K562 (cell line): ENCODE measurements around the gene SYT3. TPM values are rescaled to one million over a fixed set of nuclear protein-coding genes. Genes with fewer than 3 reads are reported as not detected.
A peak's percentile ranks its signal among the peaks of the same experiment; 100 is the strongest.

Experiments
- CC2D1A ChIP-seq: fragments of 450-650 bp; IDR thresholded peaks from 2 replicates; pipeline ENCODE4 v1.6.1; 2017; ENCODE audit warnings: mild to moderate bottlenecking
- FOSL1 ChIP-seq: fragments of 200-800 bp; sonication (Bioruptor generic); conservative IDR thresholded peaks from 2 replicates; pipeline ENCODE4 v1.6.1; 2016; ENCODE audit warnings: missing genetic modification characterization, missing compliant biosample characterization
- GTF2F1 ChIP-seq: IDR thresholded peaks from 2 replicates; pipeline ENCODE4 v1.6.1; 2011; ENCODE audit warnings: low read depth, low read length, improper control_type of control experiment
- KLF16 ChIP-seq: IDR thresholded peaks from 2 replicates; pipeline ENCODE4 v1.6.1; 2016; ENCODE audit warnings: antibody characterized with exemption
- MAZ ChIP-seq, 2 experiments: fragments of 450-650 bp in 1 of 2; sonication (generic) in 1 of 2; formaldehyde crosslinking; IDR thresholded peaks in 1 of 2; conservative IDR thresholded peaks in 1 of 2; 2 replicates each; pipeline versions ENCODE4 v1.4.0 to v1.5.0; 2020; ENCODE audit warnings: mild to moderate bottlenecking in 1 of 2, missing genetic modification reagents in 1 of 2
- RBBP5 ChIP-seq: fragments of 200-600 bp; sonication (generic); IDR thresholded peaks from 2 replicates; pipeline ENCODE4 v1.6.1; 2012; ENCODE audit warnings: borderline replicate concordance, mild to moderate bottlenecking, low read length, control low read depth, inconsistent platforms; ENCODE audit not compliant: insufficient read depth, poor library complexity, severe bottlenecking
- RBM34 ChIP-seq: fragments of 200-400 bp; formaldehyde crosslinking; IDR thresholded peaks from 2 replicates; pipeline ENCODE4 v1.6.1; 2018; ENCODE audit warnings: low read length, borderline replicate concordance; ENCODE audit not compliant: insufficient read depth
- SMAD4 ChIP-seq: fragments of 250-450 bp; sonication (Bioruptor Pico); conservative IDR thresholded peaks from 2 replicates; pipeline ENCODE4 v1.8.0; 2021; ENCODE audit warnings: inconsistent platforms, mild to moderate bottlenecking, moderate library complexity
- TAF7 ChIP-seq: fragments of 450-650 bp; IDR thresholded peaks from 2 replicates; pipeline ENCODE4 v1.6.1; 2016; ENCODE audit warnings: missing genetic modification characterization, missing compliant biosample characterization
- TOE1 ChIP-seq, 2 experiments: fragments of 450-650 bp in 1 of 2; sonication (generic) in 1 of 2; formaldehyde crosslinking in 1 of 2; IDR thresholded peaks; 2 replicates each; pipeline versions ENCODE4 v1.7.1 to v1.8.0; 2016 to 2022; ENCODE audit warnings: borderline replicate concordance in 2 of 2, mild to moderate bottlenecking in 2 of 2, antibody characterized with exemption in 1 of 2, inconsistent platforms in 1 of 2, low read depth in 1 of 2, missing genetic modification reagents in 1 of 2, moderate library complexity in 1 of 2
- ZNF830 ChIP-seq: fragments of 250-450 bp; sonication (Bioruptor Pico); IDR thresholded peaks from 2 replicates; pipeline ENCODE4 v1.5.0; 2021; ENCODE audit warnings: mild to moderate bottlenecking
- polyA plus RNA-seq, 8 experiments: library from polyadenylated mRNA; depleted of rRNA in 4 of 8; stranded (reverse) in 5 of 8; unstranded in 3 of 8; fragments of >200 nt; fragmentation: Nextera tagmentation in 2 of 8; fragmentation: Illumina TruSeq in 1 of 8; extraction: Ambion mirVana in 2 of 8; extraction: Trizol in 1 of 8; gene quantifications; 2 replicates each; pipeline versions ENCODE4 v1.2.1 to v1.2.3, GENCODE V29; 2011 to 2014; ENCODE audit warnings: inconsistent platforms in 1 of 8, missing spikeins in 1 of 8
- total RNA-seq, 7 experiments: library from RNA; depleted of rRNA in 6 of 7; stranded (reverse); fragments of >200 nt in 6 of 7; fragmentation: Illumina TruSeq in 2 of 7; extraction: Trizol in 2 of 7; gene quantifications; 2 replicates each; pipeline versions ENCODE4 v1.2.1 to v1.2.3, GENCODE V29; 2011 to 2021; ENCODE audit warnings: low replicate concordance in 1 of 7
- TF ChIP-seq, protein P1 (sequence below): fragments of 450-650 bp; formaldehyde crosslinking; IDR thresholded peaks from 2 replicates; pipeline ENCODE4 v1.4.0; 2020; ENCODE audit warnings: mild to moderate bottlenecking, moderate library complexity
- TF ChIP-seq, protein P2 (sequence below): sonication (generic); formaldehyde crosslinking; IDR thresholded peaks from 2 replicates; pipeline ENCODE4 v1.8.0; 2022; ENCODE audit warnings: mild to moderate bottlenecking, low read depth, missing genetic modification reagents
- TF ChIP-seq, protein P3 (sequence below), 2 experiments: IDR thresholded peaks; 2 replicates each; pipeline ENCODE4 v1.6.1; 2011; ENCODE audit warnings: borderline replicate concordance in 1 of 2, control low read depth in 1 of 2, low read depth in 1 of 2, low read length in 1 of 2, mild to moderate bottlenecking in 1 of 2, mixed read lengths in 1 of 2, moderate library complexity in 1 of 2; ENCODE audit not compliant: insufficient read depth in 1 of 2, insufficient read length in 1 of 2, poor library complexity in 1 of 2, severe bottlenecking in 1 of 2; ENCODE audit errors: extremely low read depth in 1 of 2
- TF ChIP-seq, protein P4 (sequence below), 2 experiments: fragments of 450-650 bp; IDR thresholded peaks; 2 replicates each; pipeline ENCODE4 v1.6.1; 2018; ENCODE audit warnings: mild to moderate bottlenecking in 2 of 2, low read depth in 1 of 2; ENCODE audit not compliant: partially characterized antibody in 2 of 2

SYT3 gene
- total and polyA plus RNA-seq, 9 of the 15 experiments (the other 6 are each of a cell fraction or from before 2014, with no cell fraction given): 0.36 to 2.0 (median 0.54) TPM; not detected in 2

DNA sequence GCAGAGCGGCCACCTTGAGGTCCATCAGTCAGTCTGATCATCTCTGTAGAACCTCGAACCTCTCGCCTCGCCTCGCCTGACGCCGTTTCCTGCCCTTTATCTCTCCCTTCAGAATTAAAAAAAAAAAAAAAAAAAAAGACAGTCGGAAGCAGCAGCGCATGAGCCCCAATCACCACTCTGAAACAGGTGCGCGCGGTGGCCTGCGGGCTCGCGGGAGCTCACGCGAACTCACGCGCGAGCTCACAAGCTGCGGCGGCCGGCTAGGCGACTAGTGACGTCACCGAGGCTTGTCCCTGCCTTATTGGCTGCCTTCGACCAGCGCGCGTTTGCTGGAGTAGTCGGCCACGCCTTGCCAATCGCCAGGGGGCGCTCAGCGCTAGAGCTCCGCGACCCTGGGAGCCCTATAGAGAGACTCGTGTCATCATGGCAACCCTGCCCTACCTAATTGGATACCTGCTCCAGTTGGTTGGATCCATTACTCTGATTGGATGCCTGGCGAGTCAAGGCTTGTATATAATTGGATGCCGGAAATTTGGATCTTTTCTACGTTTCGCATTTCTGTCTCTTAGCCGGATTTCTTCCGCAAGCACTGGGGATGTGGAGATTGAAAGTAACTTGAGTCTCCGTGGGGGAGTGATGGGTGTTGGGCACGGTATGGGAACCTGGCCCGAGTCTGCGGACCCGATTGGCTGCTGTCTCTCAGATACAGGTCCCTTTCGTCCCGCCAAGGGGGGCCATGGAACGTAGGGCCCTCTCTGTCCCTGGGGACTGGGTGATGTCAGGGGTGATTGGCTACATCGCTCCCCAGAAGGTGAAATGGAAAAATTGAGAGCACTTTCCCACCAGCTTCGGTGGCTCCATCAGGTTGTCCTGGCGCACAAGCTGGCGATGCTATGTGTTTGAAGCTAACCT lies 31.6 kb downstream of the SYT3 start (continued):
- TF ChIP-seq TAF7 (tag) (no peak), RBM34 (no peak), ZNF830 (CRISPR knock-in tag) (no peak), CC2D1A (peak; percentile 89), TOE1 (IDR thresholded peaks at IDR 0.05; ENCODE audit: borderline replicate concordance) (no peak), TOE1 (CRISPR knock-in tag; IDR thresholded peaks at IDR 0.05; ENCODE audit: borderline replicate concordance, low read depth) (no peak), RBBP5 (no peak), SMAD4 (CRISPR knock-in tag) (0 out of 2 replicates have a peak, but pooled peaks have one; percentile 34), MAZ (CRISPR knock-in tag; conservative IDR thresholded peaks at IDR 0.05 in 1 of 2, IDR thresholded peaks at IDR 0.05 in 1 of 2) (peak; percentile 12 to 66; a peak in 2 of 4 replicates), GTF2F1 (peak; percentile 94; the same call in 1 of the 2 replicates), FOSL1 (tag) (peak; percentile 53; the same call in 1 of the 2 replicates), KLF16 (peak; percentile 25; the same call in 1 of the 2 replicates)
- TF ChIP-seq, protein P1, sequence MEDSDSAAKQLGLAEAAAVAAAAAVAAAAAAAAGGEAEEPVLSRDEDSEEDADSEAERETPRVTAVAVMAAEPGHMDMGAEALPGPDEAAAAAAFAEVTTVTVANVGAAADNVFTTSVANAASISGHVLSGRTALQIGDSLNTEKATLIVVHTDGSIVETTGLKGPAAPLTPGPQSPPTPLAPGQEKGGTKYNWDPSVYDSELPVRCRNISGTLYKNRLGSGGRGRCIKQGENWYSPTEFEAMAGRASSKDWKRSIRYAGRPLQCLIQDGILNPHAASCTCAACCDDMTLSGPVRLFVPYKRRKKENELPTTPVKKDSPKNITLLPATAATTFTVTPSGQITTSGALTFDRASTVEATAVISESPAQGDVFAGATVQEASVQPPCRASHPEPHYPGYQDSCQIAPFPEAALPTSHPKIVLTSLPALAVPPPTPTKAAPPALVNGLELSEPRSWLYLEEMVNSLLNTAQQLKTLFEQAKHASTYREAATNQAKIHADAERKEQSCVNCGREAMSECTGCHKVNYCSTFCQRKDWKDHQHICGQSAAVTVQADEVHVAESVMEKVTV: peak; percentile 65
- TF ChIP-seq, protein P2, sequence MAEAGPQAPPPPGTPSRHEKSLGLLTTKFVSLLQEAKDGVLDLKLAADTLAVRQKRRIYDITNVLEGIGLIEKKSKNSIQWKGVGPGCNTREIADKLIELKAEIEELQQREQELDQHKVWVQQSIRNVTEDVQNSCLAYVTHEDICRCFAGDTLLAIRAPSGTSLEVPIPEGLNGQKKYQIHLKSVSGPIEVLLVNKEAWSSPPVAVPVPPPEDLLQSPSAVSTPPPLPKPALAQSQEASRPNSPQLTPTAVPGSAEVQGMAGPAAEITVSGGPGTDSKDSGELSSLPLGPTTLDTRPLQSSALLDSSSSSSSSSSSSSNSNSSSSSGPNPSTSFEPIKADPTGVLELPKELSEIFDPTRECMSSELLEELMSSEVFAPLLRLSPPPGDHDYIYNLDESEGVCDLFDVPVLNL (CRISPR knock-in tag): no peak
- TF ChIP-seq, protein P3, sequence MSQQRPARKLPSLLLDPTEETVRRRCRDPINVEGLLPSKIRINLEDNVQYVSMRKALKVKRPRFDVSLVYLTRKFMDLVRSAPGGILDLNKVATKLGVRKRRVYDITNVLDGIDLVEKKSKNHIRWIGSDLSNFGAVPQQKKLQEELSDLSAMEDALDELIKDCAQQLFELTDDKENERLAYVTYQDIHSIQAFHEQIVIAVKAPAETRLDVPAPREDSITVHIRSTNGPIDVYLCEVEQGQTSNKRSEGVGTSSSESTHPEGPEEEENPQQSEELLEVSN (IDR thresholded peaks at IDR 0.05; ENCODE audit: borderline replicate concordance in 1 of 2, extremely low read depth in 1 of 2, insufficient read depth in 1 of 2, insufficient read length in 1 of 2, low read depth in 1 of 2, low read length in 1 of 2, poor library complexity in 1 of 2, severe bottlenecking in 1 of 2): peak in 1 of 2 experiments; percentile 71
- TF ChIP-seq, protein P4, sequence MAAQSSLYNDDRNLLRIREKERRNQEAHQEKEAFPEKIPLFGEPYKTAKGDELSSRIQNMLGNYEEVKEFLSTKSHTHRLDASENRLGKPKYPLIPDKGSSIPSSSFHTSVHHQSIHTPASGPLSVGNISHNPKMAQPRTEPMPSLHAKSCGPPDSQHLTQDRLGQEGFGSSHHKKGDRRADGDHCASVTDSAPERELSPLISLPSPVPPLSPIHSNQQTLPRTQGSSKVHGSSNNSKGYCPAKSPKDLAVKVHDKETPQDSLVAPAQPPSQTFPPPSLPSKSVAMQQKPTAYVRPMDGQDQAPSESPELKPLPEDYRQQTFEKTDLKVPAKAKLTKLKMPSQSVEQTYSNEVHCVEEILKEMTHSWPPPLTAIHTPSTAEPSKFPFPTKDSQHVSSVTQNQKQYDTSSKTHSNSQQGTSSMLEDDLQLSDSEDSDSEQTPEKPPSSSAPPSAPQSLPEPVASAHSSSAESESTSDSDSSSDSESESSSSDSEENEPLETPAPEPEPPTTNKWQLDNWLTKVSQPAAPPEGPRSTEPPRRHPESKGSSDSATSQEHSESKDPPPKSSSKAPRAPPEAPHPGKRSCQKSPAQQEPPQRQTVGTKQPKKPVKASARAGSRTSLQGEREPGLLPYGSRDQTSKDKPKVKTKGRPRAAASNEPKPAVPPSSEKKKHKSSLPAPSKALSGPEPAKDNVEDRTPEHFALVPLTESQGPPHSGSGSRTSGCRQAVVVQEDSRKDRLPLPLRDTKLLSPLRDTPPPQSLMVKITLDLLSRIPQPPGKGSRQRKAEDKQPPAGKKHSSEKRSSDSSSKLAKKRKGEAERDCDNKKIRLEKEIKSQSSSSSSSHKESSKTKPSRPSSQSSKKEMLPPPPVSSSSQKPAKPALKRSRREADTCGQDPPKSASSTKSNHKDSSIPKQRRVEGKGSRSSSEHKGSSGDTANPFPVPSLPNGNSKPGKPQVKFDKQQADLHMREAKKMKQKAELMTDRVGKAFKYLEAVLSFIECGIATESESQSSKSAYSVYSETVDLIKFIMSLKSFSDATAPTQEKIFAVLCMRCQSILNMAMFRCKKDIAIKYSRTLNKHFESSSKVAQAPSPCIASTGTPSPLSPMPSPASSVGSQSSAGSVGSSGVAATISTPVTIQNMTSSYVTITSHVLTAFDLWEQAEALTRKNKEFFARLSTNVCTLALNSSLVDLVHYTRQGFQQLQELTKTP (IDR thresholded peaks at IDR 0.05; ENCODE audit: low read depth in 1 of 2, partially characterized antibody in 2 of 2): no peak
